SK-N-SH (cell line): ENCODE data around the gene PRR33. TPM values are rescaled to one million over a fixed set of nuclear protein-coding genes. Genes with fewer than 3 reads are reported as not detected.

ENCODE experiments used
- CTCF ChIA-PET: fragments of 300-600, 350-600 bp; formaldehyde crosslinking; extraction: SDS; loops from one replicate; lab custom pipeline; 2021; lab: Yijun Ruan, JAX
- POLR2A ChIA-PET: fragments of 350-600 bp; sonication (Branson Sonifier 250); formaldehyde crosslinking; extraction: SDS; loops from one replicate; lab custom pipeline; 2020; ENCODE audit warnings: antibody characterized with exemption, inconsistent platforms; lab: Yijun Ruan, JAX
- DNase-seq: peaks from one replicate; pipeline ENCODE4 v3.0.0; 2012
- H2AFZ ChIP-seq: fragments of 200-600 bp; sonication (generic); 2 replicates; pipeline ENCODE4 v1.8.1; 2016; ENCODE audit warnings: antibody characterized with exemption, mild to moderate bottlenecking, low read depth
- H3F3A ChIP-seq: fragments of 200-600 bp; sonication (generic); replicated peaks from 2 replicates; pipeline ENCODE3; 2016; ENCODE audit warnings: antibody characterized with exemption, mild to moderate bottlenecking; ENCODE audit not compliant: insufficient read depth
- H3K27ac ChIP-seq, 2 experiments: fragments of 200-500 bp in 1 of 2; fragments of 200-600 bp in 1 of 2; sonication (Bioruptor generic) in 1 of 2; sonication (generic), shearing (Covaris generic) in 1 of 2; 2 replicates each; pipeline versions ENCODE4 v1.5.1 to v1.6.1; 2014 to 2016; ENCODE audit warnings: low read depth in 2 of 2, inconsistent platforms in 1 of 2, low read length in 1 of 2, mild to moderate bottlenecking in 1 of 2, mixed read lengths in 1 of 2
- H3K27me3 ChIP-seq: fragments of 200-600 bp; sonication (generic), shearing (Covaris generic); 2 replicates; pipeline ENCODE4 v1.6.1; 2016; ENCODE audit warnings: mixed run types; ENCODE audit not compliant: insufficient read depth
- H3K36me3 ChIP-seq, 2 experiments: fragments of 200-500 bp in 1 of 2; fragments of 200-600 bp in 1 of 2; sonication (Bioruptor generic) in 1 of 2; sonication (generic) in 1 of 2; replicated peaks in 1 of 2; 2 replicates each; pipeline versions ENCODE3 to v1.5.1; 2014 to 2016; ENCODE audit warnings: low read length in 1 of 2, mild to moderate bottlenecking in 1 of 2; ENCODE audit not compliant: insufficient read depth in 2 of 2, control insufficient read depth in 1 of 2
- H3K4me1 ChIP-seq, 2 experiments: fragments of 200-500 bp in 1 of 2; fragments of 200-600 bp in 1 of 2; sonication (Bioruptor generic) in 1 of 2; sonication (generic), shearing (Covaris generic) in 1 of 2; 2 replicates each; pipeline versions ENCODE4 v1.5.1 to v1.6.1; 2014 to 2016; ENCODE audit warnings: low read depth in 1 of 2, low read length in 1 of 2, mixed run types in 1 of 2; ENCODE audit not compliant: insufficient read depth in 2 of 2, control insufficient read depth in 1 of 2
- H3K4me2 ChIP-seq: fragments of 200-600 bp; sonication (generic), shearing (Covaris generic); 2 replicates; pipeline ENCODE4 v1.6.1; 2017; ENCODE audit warnings: mixed run types
- H3K4me3 ChIP-seq, 2 experiments: fragments of 200-500 bp in 1 of 2; fragments of 200-600 bp in 1 of 2; sonication (Bioruptor generic) in 1 of 2; sonication (generic), shearing (Covaris generic) in 1 of 2; 2 replicates each; pipeline versions ENCODE4 v1.5.1 to v1.8.1; 2014 to 2016; ENCODE audit warnings: low read depth in 2 of 2, inconsistent platforms in 1 of 2, low read length in 1 of 2, mild to moderate bottlenecking in 1 of 2, mixed read lengths in 1 of 2, moderate library complexity in 1 of 2
- H3K79me2 ChIP-seq: fragments of 200-600 bp; sonication (generic); 2 replicates; pipeline ENCODE4 v1.8.1; 2017; ENCODE audit warnings: mild to moderate bottlenecking; ENCODE audit not compliant: insufficient read depth
- H3K9ac ChIP-seq: fragments of 200-600 bp; sonication (generic); 2 replicates; pipeline ENCODE4 v1.6.1; 2017; ENCODE audit warnings: mixed run types
- H3K9me2 ChIP-seq: fragments of 200-600 bp; sonication (generic); 2 replicates; pipeline ENCODE4 v1.6.1; 2017; ENCODE audit warnings: mixed run types
- H3K9me3 ChIP-seq: fragments of 200-600 bp; sonication (generic); 2 replicates; pipeline ENCODE4 v1.6.1; 2017; ENCODE audit warnings: mixed run types, mild to moderate bottlenecking, moderate library complexity
- H4K20me1 ChIP-seq: fragments of 200-600 bp; sonication (generic); 2 replicates; pipeline ENCODE4 v1.6.1; 2017; ENCODE audit warnings: mild to moderate bottlenecking, mixed run types; ENCODE audit not compliant: insufficient read depth
- CTCF ChIP-seq: fragments of 200-600 bp; sonication (generic); IDR thresholded peaks from 2 replicates; pipeline ENCODE4 v1.6.1; 2017; ENCODE audit warnings: antibody characterized with exemption, mild to moderate bottlenecking, moderate library complexity
- ELF1 ChIP-seq: IDR thresholded peaks from 2 replicates; pipeline ENCODE4 v1.4.0; 2012
- EZH2phosphoT487 ChIP-seq: fragments of 200-600 bp; sonication (generic); IDR thresholded peaks from 2 replicates; pipeline ENCODE4 v1.6.1; 2017; ENCODE audit warnings: low read depth, mixed run types, mild to moderate bottlenecking, antibody characterized with exemption, moderate library complexity, borderline replicate concordance
- FOSL2 ChIP-seq: IDR thresholded peaks from 2 replicates; pipeline ENCODE4 v1.4.0; 2012; ENCODE audit warnings: low read depth, mild to moderate bottlenecking, moderate library complexity, borderline replicate concordance
- FOXJ3 ChIP-seq: sonication (generic); formaldehyde crosslinking; IDR thresholded peaks from 2 replicates; pipeline ENCODE4 v1.5.1; 2020; ENCODE audit warnings: mild to moderate bottlenecking, missing genetic modification reagents
- FOXM1 ChIP-seq: IDR thresholded peaks from 2 replicates; pipeline ENCODE4 v1.4.0; 2012; ENCODE audit warnings: low read depth, mild to moderate bottlenecking
- GABPA ChIP-seq: IDR thresholded peaks from 2 replicates; pipeline ENCODE4 v1.4.0; 2012; ENCODE audit warnings: low read depth, mild to moderate bottlenecking
- MXI1 ChIP-seq: IDR thresholded peaks from 2 replicates; pipeline ENCODE4 v1.6.1; 2012; ENCODE audit warnings: mild to moderate bottlenecking, low read depth, low read length, improper control_type of control experiment
- NFIC ChIP-seq: IDR thresholded peaks from 2 replicates; pipeline ENCODE4 v1.4.0; 2012; ENCODE audit warnings: borderline replicate concordance
- PBX3 ChIP-seq: IDR thresholded peaks from 2 replicates; pipeline ENCODE4; 2012
- TEAD4 ChIP-seq: IDR thresholded peaks from 2 replicates; pipeline ENCODE4 v1.4.0; 2012; ENCODE audit warnings: mild to moderate bottlenecking, borderline replicate concordance; ENCODE audit not compliant: insufficient read depth
- YY1 ChIP-seq: IDR thresholded peaks from 2 replicates; pipeline ENCODE4 v1.4.0; 2012; ENCODE audit warnings: low read depth, mild to moderate bottlenecking
- ZBTB33 ChIP-seq: IDR thresholded peaks from 2 replicates; pipeline ENCODE4 v1.4.0; 2012; ENCODE audit warnings: low read depth, borderline replicate concordance
- WGBS: methylation state at CpG from one replicate; pipeline ENCODE4 v1.1.6; 2017; ENCODE audit warnings: low lambda C conversion rate; 5-methylcytosine and 5-hydroxymethylcytosine counted together
- polyA plus RNA-seq, 3 experiments: library from polyadenylated mRNA; depleted of rRNA; stranded (reverse); fragments of >200 nt; gene quantifications; 2 replicates each; pipeline ENCODE4 v1.2.3, GENCODE V29; 2012

PRR33 gene
- polyA plus RNA-seq, 1 of the 3 experiments (the other 2 are of a cell fraction) = not detected

- WGBS = 83% methylated on average over 22 of the region's 30 CpGs
- no peaks in the 10 kb centered on the region for H3K36me3 ChIP-seq
- ChIA-PET POLR2A (no interaction called here), CTCF (interaction anchor here (1.8 to 2.8 kb wide), 3 partner anchors 17 to 286 kb away, joined by 4 to 11 read pairs (median 9); no protein-coding TSS in a partner anchor)
- H4K20me1 ChIP-seq = no peaks in the 10 kb centered on the region
- no peaks in the 10 kb centered on the region for H3F3A ChIP-seq
- H3K4me2 ChIP-seq = peak overlapping the region; percentile 69; the same call in 1 of the 2 replicates
- no peaks in the 10 kb centered on the region for H3K9me3 ChIP-seq
- H3K4me1 ChIP-seq = peaks cover 18 to 44% of the 10 kb centered on the region in 2 experiments; a peak in 3 of 4 replicates
- no peaks in the 10 kb centered on the region for H3K79me2 ChIP-seq
- H3K27me3 ChIP-seq = no peaks in the 10 kb centered on the region
- TF ChIP-seq GABPA = no peak
- TF ChIP-seq NFIC = no peak
- no peak for TF ChIP-seq ELF1
- TF ChIP-seq PBX3 = no peak
- TF ChIP-seq FOSL2 = no peak
- TF ChIP-seq FOXM1 = no peak
- TF ChIP-seq EZH2phosphoT487 = no peak
- no peak for TF ChIP-seq ZBTB33
- TF ChIP-seq TEAD4 = no peak
- TF ChIP-seq FOXJ3 (CRISPR knock-in tag) = no peak
- no peak for TF ChIP-seq YY1
- TF ChIP-seq CTCF = no peak
- no peak for TF ChIP-seq MXI1
- peak; percentile 77 for DNase-seq
- no peak overlapping the region for H2AFZ ChIP-seq
- no peak overlapping the region for H3K9ac ChIP-seq
- H3K9me2 ChIP-seq = no peaks in the 10 kb centered on the region
- no peak overlapping the region for H3K4me3 ChIP-seq
- peak overlapping the region; percentile 50 to 61; a peak in 3 of 4 replicates for H3K27ac ChIP-seq
These were observed 26.6 kb downstream of the PRR33 start for GRCh38 chr11:1864831-1865665.
